NT2/D1 (cell line): ENCODE results near the gene F2.

ENCODE experiments used
- YY1 ChIP-seq: IDR thresholded peaks from 2 replicates; pipeline ENCODE4 v1.6.1; 2011; ENCODE audit not compliant: insufficient read length, insufficient read depth
- ZNF274 ChIP-seq: IDR thresholded peaks from 2 replicates; pipeline ENCODE4 v1.6.1; 2011; ENCODE audit warnings: mild to moderate bottlenecking, low read depth, low read length

DNA sequence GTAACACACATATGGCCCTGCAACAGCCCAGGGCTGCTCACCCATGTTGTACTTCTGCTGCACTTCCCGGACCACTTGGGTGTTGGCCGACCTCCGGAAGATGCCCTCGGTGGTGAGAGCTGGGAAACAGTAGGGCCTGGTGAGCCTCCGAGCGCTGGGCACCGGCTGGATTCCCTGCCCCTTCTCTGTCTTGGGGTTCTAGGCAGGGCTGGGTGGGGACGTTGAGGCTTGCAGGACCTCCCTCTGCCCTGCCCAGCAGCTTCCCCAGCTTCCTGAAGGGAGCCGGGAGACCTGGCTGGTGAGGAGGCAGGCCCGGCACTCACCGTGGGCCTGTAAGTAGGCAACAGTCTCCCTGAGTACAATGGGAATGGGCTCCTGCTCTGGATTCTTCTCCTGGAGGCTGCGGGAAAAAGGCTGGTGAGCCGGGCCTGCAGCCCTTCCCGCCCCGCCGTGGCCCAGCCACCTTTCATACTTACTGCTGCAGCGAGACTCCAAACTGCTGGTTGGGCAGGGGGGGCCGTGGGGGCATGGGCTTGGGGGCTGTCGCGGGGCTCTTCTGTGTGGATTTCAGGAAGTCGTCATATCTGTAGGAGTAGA is 38.8 kb upstream of the F2 start:
- TF ChIP-seq ZNF274 (no peak), YY1 (no peak)
